ENCODE data around the gene CFAP70. TPM values are rescaled to one million over a fixed set of nuclear protein-coding genes. Genes with fewer than 3 reads are reported as not detected.

CFAP70 gene
- total and polyA plus RNA-seq, 2 of the 8 experiments (the other 6 are each of a cell fraction or from before 2014, with no cell fraction given), result 0.21 to 0.30 TPM

GRCh38 chr10:73399063-73399462 lies 40.4 kb upstream of the CFAP70 start:
- H3K23me2 ChIP-seq (ENCODE audit: low read depth, low read length), result no peaks in the 10 kb centered on the region
- peaks cover 7 to 27% (median 18%) of the 10 kb centered on the region in 4 experiments for H3K36me3 ChIP-seq (ENCODE audit: control insufficient read depth in 2 of 4, insufficient read depth in 4 of 4, low read length in 3 of 4)
- H3K27ac ChIP-seq (ENCODE audit: low read depth, low read length), result no peak overlapping the region
- no peaks in the 10 kb centered on the region for H3K4me1 ChIP-seq (replicated peaks in 1 of 4; ENCODE audit: control insufficient read depth in 3 of 4, insufficient read depth in 4 of 4, low read length in 3 of 4)
- no peak overlapping the region for H3K18ac ChIP-seq (ENCODE audit: extremely low read depth, low read length)
- no peak overlapping the region for H3K14ac ChIP-seq (ENCODE audit: insufficient read length)
- H2BK120ac ChIP-seq (replicated peaks; ENCODE audit: low read depth, low read length), result no peak overlapping the region
- CTCF ChIA-PET (ENCODE audit: partially characterized antibody), result no interaction called here
- no peak overlapping the region for H3K4me2 ChIP-seq (ENCODE audit: insufficient read depth in 1 of 2, low read depth in 2 of 2, low read length in 2 of 2)
- H4K91ac ChIP-seq (replicated peaks; ENCODE audit: insufficient read length, low read length), result no peak overlapping the region
- H4K20me1 ChIP-seq (replicated peaks in 1 of 2; ENCODE audit: control insufficient read depth in 1 of 2, insufficient read depth in 2 of 2, low read length in 2 of 2), result no peaks in the 10 kb centered on the region
- peaks cover 0 to 14% of the 10 kb centered on the region in 2 experiments; a peak in 1 of 4 replicates for H3K79me2 ChIP-seq (ENCODE audit: control insufficient read depth in 1 of 2, insufficient read depth in 2 of 2, low read length in 2 of 2)
- no peak overlapping the region for H2AFZ ChIP-seq (ENCODE audit: low read length)
- H2BK15ac ChIP-seq (ENCODE audit: low read length), result no peak overlapping the region
- DNase-seq (ENCODE audit: low read depth in 1 of 2, low spot score in 2 of 2) (no peak), FAIRE-seq (no peak)
- no peak overlapping the region for H3K23ac ChIP-seq (ENCODE audit: insufficient read length)
- no peaks in the 10 kb centered on the region for H3K27me3 ChIP-seq (replicated peaks in 1 of 4; ENCODE audit: control insufficient read depth in 3 of 4, extremely low read depth in 1 of 4, insufficient read depth in 3 of 4, low read length in 3 of 4)
- no peak overlapping the region for H4K5ac ChIP-seq (ENCODE audit: insufficient read length, low read depth, low read length)
- H3K9me3 ChIP-seq (ENCODE audit: insufficient read depth in 2 of 2, low read depth in 1 of 2, low read length in 1 of 2), result no peaks in the 10 kb centered on the region
- H3K4ac ChIP-seq (replicated peaks; ENCODE audit: insufficient read length, low read depth, low read length), result no peak overlapping the region
- POLR2A ChIA-PET (ENCODE audit: partially characterized antibody), result interaction anchor here (1.4 kb wide), 1 partner anchor 146 kb away, joined by 5 read pairs; no protein-coding TSS in a partner anchor
- H3K56ac ChIP-seq (replicated peaks; ENCODE audit: insufficient read length, low read depth, low read length), result no peak overlapping the region
- H2BK20ac ChIP-seq (ENCODE audit: low read length), result no peak overlapping the region
- H2AK5ac ChIP-seq (ENCODE audit: low read depth, low read length), result no peak overlapping the region
- no peak overlapping the region for H3K4me3 ChIP-seq (ENCODE audit: extremely low read depth in 1 of 4, insufficient read depth in 2 of 4, low read depth in 3 of 4, low read length in 4 of 4)
- WGBS, 2 experiments (ENCODE audit: extremely low coverage in 1 of 2, insufficient coverage in 1 of 2, insufficient read length in 1 of 2, insufficient replicate concordance in 2 of 2, low coverage in 1 of 2, low lambda C conversion rate in 2 of 2, missing lambda C conversion rate in 1 of 2), result 89% methylated on average over 4 of the region's 4 CpGs; no CpG with 5 or more reads in 1 of the 2 experiments
- no peaks in the 10 kb centered on the region for H3K79me1 ChIP-seq (ENCODE audit: low read depth, low read length)
- no peak overlapping the region for H2BK12ac ChIP-seq (ENCODE audit: low read depth, low read length)
- H3K9ac ChIP-seq (replicated peaks in 1 of 4; ENCODE audit: extremely low read depth in 1 of 4, low read depth in 3 of 4, low read length in 3 of 4), result no peak overlapping the region
- no peak overlapping the region for H2BK5ac ChIP-seq (ENCODE audit: low read depth, low read length)
- no peak overlapping the region for H4K8ac ChIP-seq (ENCODE audit: extremely low read depth, insufficient read depth, low read length)
- no peak for TF ChIP-seq KDM4A (IDR thresholded peaks at IDR 0.05; ENCODE audit: low read depth, low read length, severe bottlenecking)
- no peak for TF ChIP-seq JUND (IDR thresholded peaks at IDR 0.05; ENCODE audit: low read length)
- TF ChIP-seq RBBP5 (IDR thresholded peaks at IDR 0.05; ENCODE audit: borderline replicate concordance, low read depth, low read length), result no peak
- no peak for TF ChIP-seq MAFK (IDR thresholded peaks at IDR 0.05; ENCODE audit: low read depth, low read length)
- TF ChIP-seq CBX5 (IDR thresholded peaks at IDR 0.05; ENCODE audit: low read depth, low read length), result no peak
- TF ChIP-seq FOSL1 (IDR thresholded peaks at IDR 0.05; ENCODE audit: insufficient read depth, low read depth, low read length), result no peak
- TF ChIP-seq TCF12 (IDR thresholded peaks at IDR 0.05; ENCODE audit: low read depth, low read length), result no peak
- TF ChIP-seq SIRT6 (IDR thresholded peaks at IDR 0.05; ENCODE audit: low read length), result no peak
- no peak for TF ChIP-seq EZH2 (IDR thresholded peaks at IDR 0.05; ENCODE audit: low read depth, low read length, severe bottlenecking)
- TF ChIP-seq KDM1A (IDR thresholded peaks at IDR 0.05; ENCODE audit: borderline replicate concordance, low read length), result no peak
- TF ChIP-seq TAF7 (optimal IDR thresholded peaks at IDR 0.05; ENCODE audit: borderline replicate concordance, low read depth, low read length), result no peak
- no peak for TF ChIP-seq SP2 (IDR thresholded peaks at IDR 0.05; ENCODE audit: low read length)
- no peak for TF ChIP-seq POU5F1 (IDR thresholded peaks at IDR 0.05; ENCODE audit: low read depth, low read length)
- TF ChIP-seq RNF2 (IDR thresholded peaks at IDR 0.05; ENCODE audit: borderline replicate concordance, low read depth, low read length, missing control alignments, poor library complexity, severe bottlenecking), result no peak
- TF ChIP-seq JUN (IDR thresholded peaks at IDR 0.05; ENCODE audit: low read depth, low read length), result no peak
